CD14-positive monocyte (primary cell): ENCODE data around the gene AMER1. TPM values are rescaled to one million over a fixed set of nuclear protein-coding genes. Genes with fewer than 3 reads are reported as not detected.

Source experiments
- DNase-seq, 3 donors: peaks; one replicate each; pipeline ENCODE4 v3.0.0-alpha.2; 2011 to 2022
- H2AFZ ChIP-seq: 2 replicates; pipeline ENCODE4 v1.6.0; 2012; ENCODE audit warnings: mild to moderate bottlenecking, low read depth, low read length, inconsistent platforms; ENCODE audit not compliant: insufficient read depth, poor library complexity, severe bottlenecking
- H3K27ac ChIP-seq, 2 donors: 1 replicate in 1 of 2; 2 replicates in 1 of 2; pipeline ENCODE4 v1.5.1; 2012 to 2013; ENCODE audit warnings: low read length in 2 of 2, control low read depth in 1 of 2, inconsistent platforms in 1 of 2, low read depth in 1 of 2, mild to moderate bottlenecking in 1 of 2
- H3K27me3 ChIP-seq, 2 donors: one replicate each; pipeline versions ENCODE4 v1.6.0 to v1.6.1; 2011 to 2013; ENCODE audit warnings: low read length in 2 of 2; ENCODE audit not compliant: control insufficient read depth in 2 of 2, insufficient read depth in 2 of 2
- H3K36me3 ChIP-seq, 2 donors: replicated peaks in 1 of 2; 1 replicate in 1 of 2; 2 replicates in 1 of 2; pipeline versions ENCODE4 v1.5.1 to v1.6.1; 2012 to 2013; ENCODE audit warnings: low read length in 2 of 2, control low read depth in 1 of 2, inconsistent platforms in 1 of 2, mild to moderate bottlenecking in 1 of 2; ENCODE audit not compliant: insufficient read depth in 2 of 2, control insufficient read depth in 1 of 2
- H3K4me1 ChIP-seq, 2 donors: 1 replicate in 1 of 2; 2 replicates in 1 of 2; pipeline versions ENCODE4 v1.5.1 to v1.6.1; 2012 to 2013; ENCODE audit warnings: low read length in 2 of 2, control low read depth in 1 of 2, inconsistent platforms in 1 of 2, mild to moderate bottlenecking in 1 of 2, moderate library complexity in 1 of 2; ENCODE audit not compliant: insufficient read depth in 2 of 2, control insufficient read depth in 1 of 2
- H3K4me2 ChIP-seq: replicated peaks from 2 replicates; pipeline ENCODE3; 2012; ENCODE audit warnings: low read length, moderate library complexity, mild to moderate bottlenecking; ENCODE audit not compliant: poor library complexity, severe bottlenecking; ENCODE audit errors: extremely low read depth
- H3K4me3 ChIP-seq, 3 experiments: fragments of 200-600 bp in 1 of 3; sonication (generic) in 1 of 3; replicated peaks in 1 of 3; 1 replicate in 2 of 3; 2 replicates in 1 of 3; pipeline ENCODE4 v1.5.1; 2011 to 2013; ENCODE audit warnings: low read length in 3 of 3, mild to moderate bottlenecking in 3 of 3, control low read depth in 2 of 3, low read depth in 2 of 3, inconsistent platforms in 1 of 3, moderate library complexity in 1 of 3
- H3K79me2 ChIP-seq: 2 replicates; pipeline ENCODE4 v1.6.0; 2012; ENCODE audit warnings: mild to moderate bottlenecking, control low read depth, inconsistent platforms, low read length, moderate library complexity; ENCODE audit not compliant: insufficient read depth
- H3K9ac ChIP-seq: 2 replicates; pipeline ENCODE4 v1.6.0; 2017; ENCODE audit warnings: low read length, mild to moderate bottlenecking; ENCODE audit not compliant: insufficient read depth, poor library complexity, severe bottlenecking
- H3K9me3 ChIP-seq, 2 donors: replicated peaks in 1 of 2; 1 replicate in 1 of 2; 2 replicates in 1 of 2; pipeline versions ENCODE4 v1.5.1 to v1.6.1; 2012 to 2013; ENCODE audit warnings: low read length in 2 of 2, control low read depth in 1 of 2; ENCODE audit not compliant: control insufficient read depth in 1 of 2, insufficient read depth in 1 of 2
- H4K20me1 ChIP-seq: 2 replicates; pipeline ENCODE4 v1.6.0; 2012; ENCODE audit warnings: mild to moderate bottlenecking, low read length, control low read depth, moderate library complexity; ENCODE audit not compliant: insufficient read depth
- H3K27ac Mint-ChIP-seq, 7 donors: one replicate each; pipeline ENCODE4 v1.8.0; 2020; ENCODE audit warnings: mild to moderate bottlenecking in 7 of 7, mixed read lengths in 7 of 7, moderate library complexity in 6 of 7, inconsistent platforms in 2 of 7
- H3K27me3 Mint-ChIP-seq, 3 donors: one replicate each; pipeline ENCODE4 v1.8.0; 2021 to 2022; ENCODE audit warnings: low read depth in 3 of 3, mild to moderate bottlenecking in 3 of 3, mixed read lengths in 3 of 3, moderate library complexity in 3 of 3, inconsistent platforms in 1 of 3
- H3K36me3 Mint-ChIP-seq, 2 donors: one replicate each; pipeline ENCODE4 v1.8.0; 2020; ENCODE audit warnings: mixed read lengths in 2 of 2, inconsistent platforms in 1 of 2, mild to moderate bottlenecking in 1 of 2
- H3K4me1 Mint-ChIP-seq: one replicate; pipeline ENCODE4 v1.8.0; 2020; ENCODE audit warnings: mild to moderate bottlenecking, mixed read lengths
- H3K4me3 Mint-ChIP-seq, 2 donors: one replicate each; pipeline ENCODE4 v1.8.0; 2020; ENCODE audit warnings: mild to moderate bottlenecking in 2 of 2, mixed read lengths in 2 of 2, moderate library complexity in 1 of 2
- H3K9me3 Mint-ChIP-seq, 7 donors: one replicate each; pipeline ENCODE4 v1.8.0; 2020 to 2022; ENCODE audit warnings: mixed read lengths in 7 of 7, mild to moderate bottlenecking in 6 of 7, moderate library complexity in 6 of 7, inconsistent platforms in 2 of 7
- WGBS: methylation state at CpG from one replicate; pipeline ENCODE4 v1.1.5; 2013; ENCODE audit warnings: missing lambda C conversion rate; ENCODE audit not compliant: insufficient coverage; 5-methylcytosine and 5-hydroxymethylcytosine counted together
- intact Hi-C, 2 donors: fragments of 100-400 bp; cut with micrococcal nuclease; formaldehyde crosslinking; loops; one replicate each; pipeline versions ENCODE4 v1.15.0 to v1.15.1; 2023
- polyA plus RNA-seq, 3 donors: library from polyadenylated mRNA; depleted of rRNA in 1 of 3; unstranded in 2 of 3; stranded (reverse) in 1 of 3; fragments of 300-500 nt in 2 of 3; fragments of >200 nt in 1 of 3; fragmentation: Illumina TruSeq in 2 of 3; gene quantifications; 1 replicate in 2 of 3; 2 replicates in 1 of 3; pipeline ENCODE4 v1.2.3, GENCODE V29; 2012 to 2021
- TF ChIP-seq, protein P1 (sequence below): fragments of 200-600 bp; IDR thresholded peaks from one replicate; pipeline ENCODE4 v1.8.0; 2022; ENCODE audit warnings: antibody characterized with exemption, mild to moderate bottlenecking

AMER1 gene
- polyA plus RNA-seq, 3 donors = 0.02 to 0.97 (median 0.03) TPM

- peaks cover 0 to 6% (median 0%) of the 10 kb centered on the region in 7 donors for H3K9me3 Mint-ChIP-seq
- intact Hi-C loops = loop anchor here in 1 of 2 donors (10.0 kb wide), 1 partner anchor 452 kb away; a partner anchor contains a TSS
- H3K4me3 Mint-ChIP-seq = peak overlapping the region; percentile 88 to 90
- WGBS = 70% methylated on average over 2 of the region's 5 CpGs
- H3K9me3 ChIP-seq = no peaks in the 10 kb centered on the region
- H3K4me3 ChIP-seq = peak overlapping the region; percentile 57 to 80 (median 76)
- H3K27ac ChIP-seq = peak overlapping the region; percentile 85 to 95
- peak overlapping the region; percentile 81 for H3K4me2 ChIP-seq
- TF ChIP-seq, protein P1, sequence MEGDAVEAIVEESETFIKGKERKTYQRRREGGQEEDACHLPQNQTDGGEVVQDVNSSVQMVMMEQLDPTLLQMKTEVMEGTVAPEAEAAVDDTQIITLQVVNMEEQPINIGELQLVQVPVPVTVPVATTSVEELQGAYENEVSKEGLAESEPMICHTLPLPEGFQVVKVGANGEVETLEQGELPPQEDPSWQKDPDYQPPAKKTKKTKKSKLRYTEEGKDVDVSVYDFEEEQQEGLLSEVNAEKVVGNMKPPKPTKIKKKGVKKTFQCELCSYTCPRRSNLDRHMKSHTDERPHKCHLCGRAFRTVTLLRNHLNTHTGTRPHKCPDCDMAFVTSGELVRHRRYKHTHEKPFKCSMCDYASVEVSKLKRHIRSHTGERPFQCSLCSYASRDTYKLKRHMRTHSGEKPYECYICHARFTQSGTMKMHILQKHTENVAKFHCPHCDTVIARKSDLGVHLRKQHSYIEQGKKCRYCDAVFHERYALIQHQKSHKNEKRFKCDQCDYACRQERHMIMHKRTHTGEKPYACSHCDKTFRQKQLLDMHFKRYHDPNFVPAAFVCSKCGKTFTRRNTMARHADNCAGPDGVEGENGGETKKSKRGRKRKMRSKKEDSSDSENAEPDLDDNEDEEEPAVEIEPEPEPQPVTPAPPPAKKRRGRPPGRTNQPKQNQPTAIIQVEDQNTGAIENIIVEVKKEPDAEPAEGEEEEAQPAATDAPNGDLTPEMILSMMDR = no peak
- H3K9ac ChIP-seq = peak overlapping the region; percentile 72
- H3K36me3 ChIP-seq = no peaks in the 10 kb centered on the region
- H3K27me3 Mint-ChIP-seq = peaks cover 0 to 6% (median 2%) of the 10 kb centered on the region in 3 donors
- H2AFZ ChIP-seq = peak overlapping the region; percentile 83
- no peaks in the 10 kb centered on the region for H4K20me1 ChIP-seq
- no peaks in the 10 kb centered on the region for H3K27me3 ChIP-seq
- no peak for DNase-seq
- H3K36me3 Mint-ChIP-seq = no peaks in the 10 kb centered on the region
- H3K4me1 ChIP-seq = peaks cover 17 to 18% of the 10 kb centered on the region in 2 donors
- peaks cover 20% of the 10 kb centered on the region for H3K4me1 Mint-ChIP-seq
- no peaks in the 10 kb centered on the region for H3K79me2 ChIP-seq
- H3K27ac Mint-ChIP-seq = peak overlapping the region; percentile 81 to 95 (median 93)
Observed at GRCh38 chrX:64206556-64207162, 1.2 kb upstream of the AMER1 start.

- no peaks in the 10 kb centered on the region for H4K20me1 ChIP-seq
- no peaks in the 10 kb centered on the region for H3K79me2 ChIP-seq
- H3K36me3 ChIP-seq = no peaks in the 10 kb centered on the region
- H3K27me3 ChIP-seq = no peaks in the 10 kb centered on the region
- Mint-ChIP-seq H3K4me3 (peak overlapping the region; percentile 88 to 90), H3K4me1 (peaks cover 20% of the 10 kb centered on the region), H3K27me3 (peaks cover 0 to 6% (median 2%) of the 10 kb centered on the region in 3 donors), H3K27ac (peak overlapping the region; percentile 81 to 95 (median 93)), H3K9me3 (peaks cover 0 to 6% (median 0%) of the 10 kb centered on the region in 7 donors), H3K36me3 (no peaks in the 10 kb centered on the region)
- H3K9ac ChIP-seq = peak overlapping the region; percentile 72
- DNase-seq = peak; percentile 81 to 84 (median 84)
- H3K27ac ChIP-seq = peak overlapping the region; percentile 85 to 95
- 0% methylated on average over 15 of the region's 45 CpGs for WGBS
- peak overlapping the region; percentile 81 for H3K4me2 ChIP-seq
- H3K4me1 ChIP-seq = peaks cover 17 to 18% of the 10 kb centered on the region in 2 donors
- peak overlapping the region; percentile 57 to 80 (median 76) for H3K4me3 ChIP-seq
- peak overlapping the region; percentile 83 for H2AFZ ChIP-seq
- no peaks in the 10 kb centered on the region for H3K9me3 ChIP-seq
- intact Hi-C loops = loop anchor here in 1 of 2 donors (10.0 kb wide), 1 partner anchor 451 kb away; a partner anchor contains a TSS
- TF ChIP-seq, protein P1 = no peak
Observed at GRCh38 chrX:64205735-64206501, 410 bp upstream of the AMER1 start.
